WTC11 (cell line): ENCODE results near the gene CFAP20DC.

ENCODE experiments used
- CREM ChIP-seq: sonication (generic); formaldehyde crosslinking; IDR thresholded peaks from 2 replicates; pipeline ENCODE4 v1.8.1; 2022; ENCODE audit warnings: mild to moderate bottlenecking, missing genetic modification reagents, moderate library complexity
- CTCF ChIP-seq: fragments of 200-600 bp; IDR thresholded peaks from 2 replicates; pipeline ENCODE4 v1.8.0; 2022; ENCODE audit warnings: antibody characterized with exemption
- MAX ChIP-seq: sonication (generic); formaldehyde crosslinking; IDR thresholded peaks from 2 replicates; pipeline ENCODE4 v1.8.0; 2022; ENCODE audit warnings: mild to moderate bottlenecking, missing genetic modification reagents
- NFYB ChIP-seq: sonication (generic); formaldehyde crosslinking; conservative IDR thresholded peaks from 2 replicates; pipeline ENCODE4 v1.8.0; 2022; ENCODE audit warnings: low read depth, missing genetic modification reagents
- NR1H2 ChIP-seq: sonication (generic); formaldehyde crosslinking; IDR thresholded peaks from 2 replicates; pipeline ENCODE4 v1.9.0; 2021; ENCODE audit warnings: mild to moderate bottlenecking, moderate library complexity, missing genetic modification reagents
- NR3C1 ChIP-seq: sonication (generic); formaldehyde crosslinking; conservative IDR thresholded peaks from 2 replicates; pipeline ENCODE4 v1.8.1; 2023; ENCODE audit warnings: low read depth, mild to moderate bottlenecking, missing genetic modification reagents
- TEAD1 ChIP-seq: sonication (generic); formaldehyde crosslinking; IDR thresholded peaks from 2 replicates; pipeline ENCODE4 v1.8.0; 2022; ENCODE audit warnings: mild to moderate bottlenecking, missing genetic modification reagents
- ZBTB21 ChIP-seq: sonication (generic); formaldehyde crosslinking; IDR thresholded peaks from 2 replicates; pipeline ENCODE4 v1.8.1; 2023; ENCODE audit warnings: mild to moderate bottlenecking, missing genetic modification reagents, borderline replicate concordance
- ZNF263 ChIP-seq: sonication (generic); formaldehyde crosslinking; IDR thresholded peaks from 2 replicates; pipeline ENCODE4 v1.8.1; 2022; ENCODE audit warnings: low read depth, mild to moderate bottlenecking, moderate library complexity, missing genetic modification reagents
- TF ChIP-seq, protein P1 (sequence below): fragments of 250-450 bp; sonication (Bioruptor Pico); IDR thresholded peaks from 2 replicates; pipeline ENCODE4 v1.9.0; 2021; ENCODE audit warnings: mild to moderate bottlenecking

- TF ChIP-seq MAX (CRISPR knock-in tag) (no peak), ZBTB21 (CRISPR knock-in tag) (no peak), CTCF (no peak), NFYB (CRISPR knock-in tag) (no peak), ZNF263 (CRISPR knock-in tag) (no peak), NR1H2 (CRISPR knock-in tag) (no peak), CREM (CRISPR knock-in tag) (no peak), NR3C1 (CRISPR knock-in tag) (no peak), TEAD1 (CRISPR knock-in tag) (no peak)
- TF ChIP-seq, protein P1, sequence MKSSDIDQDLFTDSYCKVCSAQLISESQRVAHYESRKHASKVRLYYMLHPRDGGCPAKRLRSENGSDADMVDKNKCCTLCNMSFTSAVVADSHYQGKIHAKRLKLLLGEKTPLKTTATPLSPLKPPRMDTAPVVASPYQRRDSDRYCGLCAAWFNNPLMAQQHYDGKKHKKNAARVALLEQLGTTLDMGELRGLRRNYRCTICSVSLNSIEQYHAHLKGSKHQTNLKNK (CRISPR knock-in tag), result no peak
These were observed 76.0 kb downstream of the CFAP20DC start for GRCh38 chr3:58973796-58974195.
